GM21723 (cell line): ENCODE data around the gene OR6M1.

Source experiments
- ATAC-seq: cut with Tn5 transposase; IDR thresholded peaks from one replicate; pipeline ENCODE4 v1.9.1; 2021; ENCODE audit warnings: mild to moderate bottlenecking, moderate library complexity; ENCODE audit not compliant: unreplicated experiment

The OR6M1 gene, protein sequence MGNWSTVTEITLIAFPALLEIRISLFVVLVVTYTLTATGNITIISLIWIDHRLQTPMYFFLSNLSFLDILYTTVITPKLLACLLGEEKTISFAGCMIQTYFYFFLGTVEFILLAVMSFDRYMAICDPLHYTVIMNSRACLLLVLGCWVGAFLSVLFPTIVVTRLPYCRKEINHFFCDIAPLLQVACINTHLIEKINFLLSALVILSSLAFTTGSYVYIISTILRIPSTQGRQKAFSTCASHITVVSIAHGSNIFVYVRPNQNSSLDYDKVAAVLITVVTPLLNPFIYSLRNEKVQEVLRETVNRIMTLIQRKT

DNA sequence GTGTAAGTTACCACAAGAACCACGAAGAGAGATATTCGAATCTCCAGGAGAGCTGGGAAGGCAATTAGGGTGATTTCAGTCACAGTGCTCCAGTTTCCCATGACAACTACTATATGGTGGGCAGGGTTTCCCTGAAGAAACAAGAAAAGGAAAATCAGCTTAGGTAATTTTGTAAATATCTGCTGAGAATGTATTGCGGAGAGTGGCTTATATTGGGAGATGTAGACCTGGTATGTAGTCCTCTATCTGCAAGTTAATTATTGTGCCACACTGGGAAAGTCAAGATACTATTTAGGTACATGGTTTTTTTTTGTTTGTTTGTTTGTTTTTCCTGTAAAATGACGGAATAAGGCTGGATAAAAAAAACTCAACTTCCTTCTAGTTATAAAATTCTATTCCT lies at the start of gene OR6M1:
Gene OR6M1 (minus strand): TSS at position 101 of the 400 bp plus-strand sequence. CDS start 0 bp downstream, at position 101.
- no peak for ATAC-seq

DNA sequence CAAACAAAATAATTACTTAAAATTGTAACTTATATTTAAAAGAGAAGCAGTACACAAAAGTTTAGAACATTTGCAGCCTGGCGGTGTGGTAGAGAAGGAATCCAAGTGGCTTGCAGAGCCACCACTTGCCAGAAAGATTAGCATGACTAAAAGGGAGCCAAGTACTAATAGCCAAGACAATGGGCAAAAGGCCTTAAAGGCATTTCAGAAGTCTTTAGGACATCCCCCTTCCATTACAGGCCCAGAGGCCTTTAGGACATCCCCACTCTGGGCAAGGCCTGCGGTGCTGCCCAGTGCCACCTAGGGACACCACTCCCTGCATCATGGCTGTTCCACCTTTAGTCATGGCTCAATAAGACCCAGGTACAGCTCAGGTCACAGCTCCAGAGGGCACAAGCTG lies 46.9 kb upstream of the OR6M1 start:
- no peak for ATAC-seq

DNA sequence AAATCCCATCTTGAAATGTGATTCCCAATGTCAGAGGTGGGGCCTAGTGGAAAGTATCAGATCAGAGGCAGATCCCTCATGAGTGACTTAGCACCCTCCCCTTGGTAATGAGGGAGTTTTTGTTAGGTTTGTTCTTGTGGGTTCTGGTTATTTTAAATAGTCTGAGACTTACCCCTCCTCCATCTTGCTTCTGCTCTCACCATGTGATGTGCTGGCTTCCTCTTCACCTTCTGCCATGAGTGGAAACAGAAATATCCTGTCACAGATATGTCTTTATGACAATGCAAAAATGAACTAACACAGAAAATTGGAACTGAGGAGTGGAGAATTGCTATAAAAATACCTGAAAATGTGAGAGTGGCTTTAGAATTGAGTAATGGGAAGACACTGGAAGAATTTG lies 46.2 kb upstream of the OR6M1 start:
- no peak for ATAC-seq

DNA sequence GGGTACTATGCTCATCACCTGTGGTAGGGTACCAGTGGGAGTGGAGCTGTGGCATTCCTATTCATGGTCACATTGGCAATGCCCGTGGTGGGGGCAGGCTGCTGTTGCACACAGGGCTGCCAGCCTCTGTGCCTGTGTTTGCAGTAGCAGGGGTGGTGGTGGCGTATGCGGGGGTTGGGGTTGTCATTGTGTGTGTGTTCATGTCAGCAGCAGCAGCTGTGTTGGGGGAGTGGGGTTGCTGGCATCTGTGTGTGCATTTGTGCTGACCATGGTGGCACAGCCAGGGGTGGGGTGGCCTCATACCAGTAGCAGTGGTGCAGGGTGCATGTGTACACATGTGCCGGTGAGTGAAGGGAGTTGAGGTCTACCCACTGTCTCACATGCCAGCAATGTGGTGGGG lies 45.0 kb upstream of the OR6M1 start:
- no peak for ATAC-seq

DNA sequence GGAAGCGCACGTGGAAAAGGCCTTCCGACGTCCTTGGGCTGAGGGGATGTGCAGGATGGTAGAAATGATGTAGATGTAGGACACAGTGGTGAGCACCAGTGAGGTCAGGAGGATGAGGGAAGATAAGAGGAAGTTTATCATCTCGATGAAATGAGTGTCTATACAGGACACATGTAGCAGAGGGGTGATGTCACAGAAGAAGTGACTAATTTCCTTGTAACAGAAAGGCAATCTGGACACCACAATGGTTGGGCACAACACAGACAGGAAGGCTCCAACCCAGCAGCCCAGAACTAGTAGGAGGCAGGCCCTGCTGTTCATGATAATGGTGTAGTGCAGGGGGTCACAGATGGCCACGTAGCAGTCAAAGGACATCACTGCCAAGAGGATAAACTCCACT lies 35.0 kb upstream of the OR6M1 start:
- no peak for ATAC-seq

DNA sequence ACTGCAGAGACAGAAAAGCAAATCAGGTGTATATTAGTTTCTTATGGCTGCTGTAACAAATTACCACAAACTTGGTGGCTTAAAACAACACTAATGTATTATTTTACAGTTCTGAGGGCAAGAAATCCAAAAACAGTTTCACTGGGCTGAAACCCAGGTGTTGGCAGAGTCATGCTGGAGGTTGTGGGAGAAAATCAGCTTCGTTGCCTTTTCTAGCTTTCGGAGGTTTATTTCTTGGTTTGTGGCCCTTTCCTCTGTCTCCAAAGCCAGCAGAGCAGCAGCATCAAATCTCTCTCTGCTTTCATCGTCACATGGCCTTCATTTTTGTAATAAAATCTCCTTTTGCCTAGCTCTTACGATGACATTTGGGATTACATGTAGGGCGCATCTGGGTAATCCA lies 33.0 kb upstream of the OR6M1 start:
- ATAC-seq, result no peak

DNA sequence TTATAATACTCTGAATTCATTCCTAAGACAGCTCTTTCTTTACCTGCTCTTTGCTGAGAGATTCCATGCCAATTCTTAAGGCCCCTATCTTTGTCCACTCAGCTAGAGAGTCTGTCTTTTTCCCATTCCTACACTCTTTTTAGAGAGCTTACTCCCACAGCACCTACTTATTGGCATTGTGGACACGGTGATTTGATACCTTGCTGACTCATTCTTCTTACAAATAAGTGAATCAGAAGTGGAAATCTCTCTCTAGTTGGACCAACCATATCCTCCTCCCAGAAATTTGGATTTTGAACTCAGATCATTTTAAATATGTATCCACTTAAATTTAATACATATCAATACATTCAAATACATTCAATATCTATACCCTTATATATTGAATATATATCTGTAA lies 32.5 kb upstream of the OR6M1 start:
- ATAC-seq, result no peak

DNA sequence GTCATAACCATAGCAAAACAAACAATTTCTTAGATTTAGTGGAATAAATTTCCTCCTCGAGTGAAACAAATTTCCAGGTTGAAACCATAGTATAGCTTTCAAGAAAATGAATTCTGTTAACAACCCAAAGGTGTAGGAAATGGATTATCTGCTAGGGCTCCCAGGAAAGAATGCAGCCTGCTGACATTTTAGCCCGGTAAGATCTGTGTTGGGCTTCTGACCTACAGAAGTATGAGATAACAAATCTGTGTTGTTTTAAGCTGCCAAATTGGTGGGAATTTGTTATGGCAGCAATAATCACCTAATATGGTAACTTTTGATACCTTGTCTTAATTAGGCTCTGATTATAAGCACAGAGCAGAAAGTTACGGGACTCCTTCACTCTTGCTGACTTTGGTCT lies 32.0 kb upstream of the OR6M1 start:
- no peak for ATAC-seq

DNA sequence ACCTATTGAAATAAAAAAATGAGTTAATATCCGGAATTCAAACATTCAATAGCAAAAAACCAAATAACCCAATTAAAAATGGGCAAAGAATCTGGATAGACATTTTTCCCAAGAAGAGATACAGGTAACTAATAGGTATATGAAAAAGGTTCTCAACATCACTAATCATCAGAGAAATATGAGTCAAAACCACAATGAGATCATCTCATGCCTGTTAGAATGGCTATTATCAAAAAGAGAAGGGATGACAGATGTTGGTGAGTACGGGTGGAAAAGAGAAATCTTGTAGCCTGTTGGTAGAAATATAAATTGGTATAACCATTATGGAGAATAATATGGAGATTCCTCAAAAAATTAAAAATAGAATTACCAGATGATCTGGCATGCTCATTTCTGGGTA lies 26.9 kb upstream of the OR6M1 start:
- no peak for ATAC-seq

DNA sequence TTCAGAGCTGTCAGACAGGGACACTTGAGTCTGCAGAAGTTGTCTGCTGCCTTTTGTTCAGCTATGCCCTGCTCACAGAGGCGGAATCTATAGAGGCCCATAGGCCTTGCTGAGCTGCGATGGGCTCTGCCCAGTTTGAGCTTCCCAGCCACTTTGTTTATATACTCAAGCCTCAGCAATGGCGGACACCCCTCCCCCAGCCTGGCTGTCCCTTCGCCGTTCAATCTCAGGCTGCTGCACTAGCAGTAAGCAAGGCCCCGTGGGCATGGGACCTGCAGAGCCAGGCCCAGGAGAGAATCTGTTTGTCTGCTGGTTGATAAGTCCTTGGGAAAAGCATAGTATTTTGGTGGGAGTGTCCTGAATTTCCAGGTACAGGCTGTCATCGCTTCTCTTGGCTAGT lies 23.6 kb upstream of the OR6M1 start:
- no peak for ATAC-seq

DNA sequence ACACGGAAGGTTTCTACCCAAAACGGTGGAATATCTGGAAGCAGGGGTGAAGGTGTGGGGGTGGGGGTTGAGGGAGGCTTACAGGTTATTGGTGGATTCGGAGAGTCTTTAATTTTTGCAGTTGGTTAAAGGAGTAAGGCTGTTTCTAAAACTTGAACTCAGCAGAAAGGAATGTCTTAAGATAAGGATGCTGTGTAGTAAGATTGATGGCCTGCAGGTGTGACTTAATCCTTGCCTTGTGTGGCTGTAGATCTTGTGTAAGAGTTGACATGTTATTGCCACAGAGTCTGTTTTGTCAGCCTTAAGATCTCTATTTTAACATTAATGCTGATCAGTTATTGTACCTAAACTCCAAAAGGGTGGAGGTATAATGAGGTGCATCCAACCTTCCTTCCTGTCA lies 16.4 kb upstream of the OR6M1 start:
- no peak for ATAC-seq

DNA sequence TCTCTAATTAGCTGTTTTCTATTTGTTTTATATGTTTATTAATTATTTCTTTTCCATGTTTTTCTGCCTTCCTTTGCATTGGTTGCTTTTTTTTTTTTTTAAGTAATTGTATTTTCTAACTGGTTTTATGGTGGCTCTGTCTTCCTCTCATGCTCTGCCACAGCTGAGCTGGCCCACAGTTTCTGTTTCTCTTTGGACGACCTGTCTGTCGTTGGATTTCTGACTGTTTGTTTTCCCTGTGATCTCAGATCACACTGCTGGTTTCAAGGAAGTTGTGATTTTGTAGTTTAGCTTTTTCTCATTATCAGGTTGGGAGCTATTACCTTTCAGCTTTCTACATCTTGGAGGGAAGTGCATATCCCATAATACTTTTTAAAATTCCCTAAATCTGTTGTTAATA lies 15.9 kb upstream of the OR6M1 start:
- no peak for ATAC-seq

DNA sequence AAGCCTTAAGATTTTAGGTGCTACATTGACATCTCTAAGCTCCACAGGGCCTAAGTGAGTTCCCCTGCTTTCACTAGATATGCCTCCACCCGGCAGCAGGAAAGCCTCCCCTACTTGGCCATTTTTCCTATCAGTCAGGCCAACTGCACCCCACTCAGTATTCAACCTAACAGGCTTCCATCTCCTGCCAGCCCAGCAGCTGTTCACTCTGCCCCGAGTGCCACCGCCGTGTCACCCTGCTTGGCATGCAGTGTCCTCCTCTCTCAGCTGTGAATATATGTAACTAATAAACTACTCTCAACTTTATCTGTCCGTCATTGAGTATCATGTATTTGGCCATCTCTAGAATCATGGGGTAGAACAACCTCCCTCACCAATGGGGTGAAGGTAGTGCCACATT lies 9.0 kb upstream of the OR6M1 start:
- no peak for ATAC-seq

DNA sequence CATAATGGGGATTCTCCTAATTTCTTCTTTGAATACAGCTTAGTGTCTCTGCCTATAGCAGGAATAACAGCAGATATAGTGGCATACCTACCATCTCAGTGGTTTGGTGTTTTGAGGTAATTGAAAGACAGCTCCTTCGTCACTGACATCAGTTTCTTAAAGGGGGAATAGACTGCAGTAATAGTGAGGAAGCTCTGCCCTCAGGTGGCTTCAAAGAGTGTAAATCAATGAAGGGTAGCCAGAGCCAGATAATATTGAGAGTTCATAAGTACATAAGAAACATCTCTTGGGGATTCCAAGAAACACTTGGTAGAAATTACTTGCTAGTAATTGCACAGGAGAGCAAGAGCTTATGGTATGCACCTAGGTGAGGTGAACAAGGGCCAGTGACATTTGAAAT lies 4.4 kb downstream of the OR6M1 start:
- ATAC-seq, result no peak

DNA sequence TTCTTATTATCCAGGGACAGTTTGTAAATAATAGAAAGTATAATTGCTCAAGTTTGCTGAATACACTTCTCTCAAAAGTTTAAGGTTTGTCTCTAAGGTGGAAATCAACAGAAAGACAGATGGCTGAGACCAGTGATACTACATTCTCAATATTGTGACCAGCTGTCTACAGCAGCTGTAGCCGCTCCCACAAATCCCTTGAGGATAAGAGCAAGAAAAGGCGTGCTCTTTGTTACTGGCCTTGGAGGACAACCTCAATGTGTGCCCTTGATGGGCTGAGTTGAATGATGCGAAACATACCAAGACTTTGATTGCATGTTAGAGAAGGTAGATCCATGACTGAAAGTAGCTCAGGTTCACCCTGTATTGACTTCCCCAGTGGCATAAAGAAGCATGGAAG lies 6.1 kb downstream of the OR6M1 start:
- ATAC-seq, result no peak

DNA sequence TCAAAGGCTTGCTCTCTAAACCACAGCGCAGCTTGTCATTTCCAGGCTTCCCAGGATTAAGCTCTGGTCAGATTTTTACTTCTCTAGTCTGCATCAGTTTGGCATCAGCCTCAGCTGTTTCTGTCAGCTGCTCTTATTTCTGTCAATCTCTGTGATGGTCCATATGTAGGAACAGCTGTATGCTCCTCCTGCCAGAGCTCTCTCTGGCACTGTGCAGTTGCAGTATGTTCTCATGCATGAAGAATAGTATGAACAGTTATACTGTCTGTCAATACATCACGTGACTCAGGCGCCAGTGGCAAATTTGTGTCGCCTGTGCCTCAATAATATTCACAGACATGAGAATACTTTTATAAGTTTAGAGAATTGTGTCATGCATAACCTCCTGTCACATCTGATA lies 6.7 kb downstream of the OR6M1 start:
- no peak for ATAC-seq

DNA sequence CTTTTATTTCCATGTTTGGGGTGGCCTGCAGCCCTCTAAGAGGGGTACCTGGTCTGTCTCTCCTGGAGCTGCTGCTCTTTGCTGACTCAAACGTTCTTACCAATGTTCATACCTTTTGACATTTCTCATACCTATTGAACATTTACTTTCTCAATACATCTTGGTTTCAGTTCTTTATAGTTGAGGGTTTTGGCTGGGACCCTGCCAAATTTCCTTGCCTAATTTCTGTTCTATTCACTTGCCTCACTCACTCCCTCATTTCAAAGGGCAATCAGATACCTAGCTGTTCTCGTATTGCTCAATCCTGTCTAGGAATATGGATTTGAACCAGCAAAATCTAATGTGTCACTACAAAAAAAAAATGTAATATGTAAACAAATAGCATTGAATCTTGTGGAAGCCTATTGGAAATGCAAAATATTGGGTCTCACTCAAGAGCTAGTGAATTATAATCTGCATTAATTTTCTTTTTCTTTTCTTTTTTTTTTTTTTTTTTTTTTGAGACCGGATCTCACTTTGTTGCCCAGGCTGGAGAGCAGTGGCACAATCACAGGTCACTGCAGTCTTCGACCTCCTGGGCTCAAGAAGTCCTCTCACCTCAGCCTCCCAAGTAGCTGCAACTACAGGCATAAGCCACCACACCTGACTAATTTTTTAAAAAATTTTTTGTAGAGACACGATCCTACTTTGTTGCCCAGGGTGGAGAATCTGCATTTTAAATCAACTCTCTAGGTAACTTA lies 7.5 kb downstream of the OR6M1 start:
- no peak for ATAC-seq

DNA sequence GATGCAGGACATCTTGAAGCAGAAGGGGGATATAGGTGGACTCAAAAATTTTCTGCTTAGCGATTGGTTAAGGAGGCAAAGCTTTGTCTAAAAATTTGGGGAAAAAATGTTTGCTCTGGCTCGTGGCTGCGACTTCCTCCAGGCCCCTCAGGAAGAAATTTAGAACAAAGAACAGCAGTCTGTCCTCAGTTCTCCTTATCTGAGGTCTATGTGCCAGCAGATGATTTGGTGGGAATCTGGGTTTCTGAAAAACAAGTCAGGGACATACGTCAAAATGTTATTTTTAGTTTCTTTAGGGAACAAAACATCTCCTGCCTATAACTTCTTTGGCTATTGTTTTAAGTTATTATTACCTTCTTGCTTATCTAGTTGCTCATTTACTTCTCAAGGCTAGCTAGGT lies 8.1 kb downstream of the OR6M1 start:
- ATAC-seq, result no peak

DNA sequence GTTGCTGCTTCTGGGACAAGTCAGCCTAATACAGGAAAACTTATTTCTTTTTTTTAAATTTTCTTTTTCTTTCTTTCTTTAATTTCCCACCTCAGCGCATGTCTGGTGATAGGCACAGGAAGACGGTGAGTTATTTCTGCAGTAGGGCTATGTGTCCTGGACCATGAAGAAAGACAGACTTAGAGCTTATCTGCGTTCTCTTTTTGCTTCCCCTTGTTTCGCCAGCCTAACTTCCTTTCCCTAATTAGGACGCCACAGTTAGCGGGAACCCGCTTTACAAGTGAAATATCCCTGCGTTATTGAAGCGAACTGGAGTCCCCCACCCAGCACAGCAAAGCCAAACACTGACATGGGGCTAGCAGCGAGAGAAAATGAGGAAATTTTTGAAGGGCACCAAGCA lies 8.6 kb downstream of the OR6M1 start:
- ATAC-seq, result no peak

DNA sequence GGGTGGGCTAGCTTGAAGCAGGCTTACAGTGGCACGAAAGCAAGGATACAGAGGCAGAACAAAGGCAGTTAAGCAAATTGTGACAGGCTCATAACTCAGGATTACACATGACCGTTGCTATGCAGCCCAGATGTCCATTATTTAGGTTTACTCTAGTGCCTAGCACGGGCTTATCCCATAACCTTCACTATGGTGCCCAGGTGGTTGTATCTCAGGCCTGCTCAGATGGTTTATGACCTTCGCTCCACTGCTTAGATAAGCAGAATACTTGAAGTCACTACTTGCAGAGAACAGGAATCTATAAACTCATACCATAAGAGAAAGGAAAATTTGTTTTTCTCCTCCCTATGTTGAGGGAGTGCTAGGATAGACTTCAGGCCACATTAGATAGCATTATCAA lies 9.0 kb downstream of the OR6M1 start:
- no peak for ATAC-seq

DNA sequence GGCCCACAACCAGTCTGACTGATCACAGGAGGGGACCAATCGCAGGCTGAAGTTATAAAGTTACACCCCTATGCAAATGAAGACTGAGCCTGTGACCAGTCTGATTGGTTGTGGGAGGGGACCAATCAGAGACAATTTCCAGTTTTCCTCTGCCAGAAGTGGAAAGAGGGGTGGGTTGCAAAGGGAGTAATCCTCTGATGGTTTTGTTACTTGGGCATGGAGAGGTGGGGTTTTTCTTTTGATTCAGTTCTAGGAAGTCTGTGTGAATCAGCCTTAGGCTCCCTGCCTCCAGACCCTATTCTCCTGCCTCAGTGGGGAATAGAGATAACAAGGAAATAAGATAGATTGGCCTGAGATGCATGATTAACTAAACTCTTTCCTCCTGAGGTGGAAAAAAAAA lies 9.9 kb downstream of the OR6M1 start:
- no peak for ATAC-seq

DNA sequence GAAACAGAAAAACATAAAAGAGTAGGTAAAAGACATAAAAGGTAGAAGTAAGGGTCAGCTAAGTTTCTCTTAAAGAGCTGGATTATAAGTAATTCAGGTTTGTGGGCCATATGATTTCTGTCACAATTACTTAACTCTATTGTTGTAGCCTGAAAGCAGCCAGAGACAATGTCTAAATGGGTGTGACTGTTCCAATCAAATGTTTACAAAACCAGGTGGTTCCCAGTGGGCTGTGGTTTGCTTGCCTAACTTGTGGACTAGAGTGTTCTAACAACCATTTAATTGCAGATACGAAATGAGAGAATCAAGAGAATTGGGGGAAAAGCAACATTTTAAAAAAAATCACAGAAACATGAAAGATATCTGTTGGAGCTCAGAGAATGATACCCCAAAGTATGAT lies 22.6 kb downstream of the OR6M1 start:
- no peak for ATAC-seq

DNA sequence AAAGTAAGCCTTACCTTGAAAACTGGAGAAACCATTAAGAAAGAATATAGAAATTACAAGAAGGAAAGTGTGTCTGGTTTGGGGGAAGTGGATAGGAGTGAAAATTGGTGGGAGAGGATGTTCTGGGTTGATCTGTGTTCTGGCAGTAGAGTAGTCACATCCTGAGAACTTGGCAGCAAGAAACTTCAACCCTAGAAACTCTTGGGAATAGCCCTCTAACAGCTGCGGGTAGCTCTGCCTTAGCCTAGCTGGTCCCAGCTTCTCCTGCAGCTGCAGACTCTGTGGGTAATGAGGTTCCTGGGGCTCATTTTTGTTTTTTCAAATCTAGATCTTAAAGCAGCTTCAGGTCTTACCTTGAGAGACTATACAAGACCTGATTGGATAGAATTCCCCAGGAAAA lies 27.6 kb downstream of the OR6M1 start:
- no peak for ATAC-seq
